Stimulated activated CD4-positive, alpha-beta T cell treated with anti-CD3 and anti-CD28 coated beads, Interleukin-2, amount 100 ng/mL, for 24 hours (primary cell): Measurements from ENCODE around the gene ACTN3.
"Not testable (repeated sequence)": the region's sequence is repeated elsewhere in the genome, so short reads cannot be mapped to it uniquely, and the experiment has no call there.

Experiments
- DNase-seq, 2 donors: peaks; one replicate each; pipeline ENCODE4 v3.0.0-alpha.2; 2020

The ACTN3 gene

DNA sequence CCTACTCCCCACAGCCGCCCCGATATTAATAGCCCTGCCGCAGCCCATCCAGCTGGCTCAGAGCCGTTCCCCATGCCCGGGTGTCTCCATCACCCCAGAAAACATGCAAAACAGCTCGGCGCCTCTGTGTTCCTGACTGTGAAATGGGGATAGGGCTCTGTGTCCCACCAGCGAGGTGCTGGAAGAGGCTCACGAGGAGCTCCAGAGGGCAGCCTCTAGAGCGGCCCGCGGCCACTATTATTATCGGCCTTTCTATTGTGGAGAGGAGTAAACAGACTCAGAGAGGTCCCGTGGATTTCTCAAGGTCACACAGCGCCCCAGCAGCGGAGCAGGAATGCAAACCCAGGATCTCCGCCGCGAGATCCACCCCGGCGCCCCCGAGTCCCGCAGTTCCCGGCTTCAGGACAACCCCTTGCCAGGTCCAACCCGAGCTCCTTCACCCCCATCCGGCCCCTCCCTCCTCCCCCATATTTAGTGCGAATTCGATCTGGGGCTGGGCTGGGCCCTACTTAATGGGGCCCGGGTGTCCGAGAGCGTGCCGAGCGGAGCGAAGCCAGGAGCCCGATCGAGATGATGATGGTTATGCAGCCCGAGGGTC lies at the start of gene ACTN3:
Gene ACTN3 (plus strand): TSS at position 536 of the 598 bp plus-strand sequence. CDS start 35 bp downstream, at position 571.
- DNase-seq, result peak in 1 of 2 donors; percentile 23

DNA sequence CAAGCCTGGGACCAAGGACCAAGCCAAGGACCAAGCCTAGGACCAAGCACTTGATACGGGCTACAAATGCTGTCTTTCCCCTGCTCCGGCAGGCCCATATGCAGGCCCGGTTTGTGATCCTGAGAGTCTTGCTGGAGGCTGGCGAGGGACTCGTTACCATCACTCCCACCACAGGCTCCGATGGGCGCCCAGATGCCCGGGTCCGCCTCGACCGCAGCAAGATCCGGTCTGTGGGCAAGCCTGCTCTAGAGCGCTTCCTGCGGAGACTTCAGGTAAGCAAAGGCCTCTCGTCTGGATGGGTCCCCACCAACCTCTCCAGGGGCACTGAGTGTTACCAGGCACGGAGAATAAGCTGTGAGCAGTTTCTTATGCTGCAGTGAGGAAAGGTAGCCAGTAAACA lies 49.5 kb upstream of the ACTN3 start:
- no peak for DNase-seq

DNA sequence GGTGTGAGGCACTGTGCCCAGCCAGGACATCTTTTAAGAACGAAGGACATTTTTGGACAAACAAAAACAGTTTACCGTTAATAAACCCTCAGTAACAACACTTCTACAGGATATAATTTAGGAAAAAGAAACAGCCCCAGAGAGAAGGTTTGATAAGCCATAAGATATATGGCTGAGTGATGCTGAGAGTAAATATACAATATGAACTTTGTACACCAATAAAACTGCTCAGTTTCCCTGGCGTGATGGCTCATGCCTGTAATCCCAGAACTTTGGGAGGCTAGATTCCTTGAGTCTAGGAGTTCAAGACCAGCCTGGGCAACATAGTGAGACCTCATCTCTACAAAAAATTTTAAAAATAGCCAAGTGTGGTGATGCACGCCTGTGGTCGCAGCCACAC lies 48.2 kb upstream of the ACTN3 start:
- DNase-seq, result no peak

DNA sequence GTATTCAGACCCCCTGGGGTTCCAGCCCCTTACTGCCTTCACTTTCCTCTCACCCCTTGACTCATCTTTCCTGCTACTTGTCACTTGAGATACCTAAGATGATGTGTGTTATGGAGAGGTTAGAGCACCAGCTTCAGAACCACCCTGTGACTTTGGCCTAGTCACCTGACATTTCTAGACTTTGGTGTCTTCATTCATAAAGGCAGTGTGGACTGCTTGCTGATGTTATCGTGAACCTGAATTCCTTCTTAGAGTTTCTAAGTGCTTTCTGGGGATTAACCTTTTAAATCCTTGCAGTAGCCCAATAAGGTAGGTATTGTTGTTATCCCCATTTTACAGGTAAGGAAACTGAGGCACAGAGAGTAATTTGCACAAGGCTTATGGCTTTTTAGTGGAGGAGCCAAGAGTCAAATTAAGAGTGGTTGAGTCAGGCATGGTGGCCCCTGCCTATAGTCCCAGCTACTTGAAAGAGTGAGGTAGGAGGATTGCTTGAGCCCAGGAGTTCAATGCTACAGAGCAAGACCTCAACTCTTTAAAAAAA lies 41.4 kb upstream of the ACTN3 start:
- no peak for DNase-seq

DNA sequence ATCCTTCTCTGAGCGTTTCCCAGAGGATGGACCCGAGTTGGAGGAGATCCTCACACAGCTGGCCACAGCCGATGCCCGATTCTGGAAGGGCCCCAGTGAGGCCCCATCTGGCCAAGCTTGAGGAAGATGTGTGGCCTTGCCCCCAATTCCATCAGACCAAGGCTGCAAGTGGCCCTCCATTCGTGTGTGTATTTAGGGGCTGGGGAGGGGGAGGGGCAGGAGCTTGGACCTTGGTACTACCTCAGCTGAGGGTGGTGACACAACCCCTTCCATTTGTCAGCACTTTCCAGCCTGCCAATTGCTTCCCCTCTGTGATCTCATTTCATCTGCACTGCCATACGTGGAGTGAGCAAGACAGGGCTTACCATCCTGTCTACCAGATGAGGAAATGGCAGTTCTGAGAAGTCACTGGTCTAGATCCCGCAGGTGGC lies 37.6 kb upstream of the ACTN3 start:
- DNase-seq, result no peak

DNA sequence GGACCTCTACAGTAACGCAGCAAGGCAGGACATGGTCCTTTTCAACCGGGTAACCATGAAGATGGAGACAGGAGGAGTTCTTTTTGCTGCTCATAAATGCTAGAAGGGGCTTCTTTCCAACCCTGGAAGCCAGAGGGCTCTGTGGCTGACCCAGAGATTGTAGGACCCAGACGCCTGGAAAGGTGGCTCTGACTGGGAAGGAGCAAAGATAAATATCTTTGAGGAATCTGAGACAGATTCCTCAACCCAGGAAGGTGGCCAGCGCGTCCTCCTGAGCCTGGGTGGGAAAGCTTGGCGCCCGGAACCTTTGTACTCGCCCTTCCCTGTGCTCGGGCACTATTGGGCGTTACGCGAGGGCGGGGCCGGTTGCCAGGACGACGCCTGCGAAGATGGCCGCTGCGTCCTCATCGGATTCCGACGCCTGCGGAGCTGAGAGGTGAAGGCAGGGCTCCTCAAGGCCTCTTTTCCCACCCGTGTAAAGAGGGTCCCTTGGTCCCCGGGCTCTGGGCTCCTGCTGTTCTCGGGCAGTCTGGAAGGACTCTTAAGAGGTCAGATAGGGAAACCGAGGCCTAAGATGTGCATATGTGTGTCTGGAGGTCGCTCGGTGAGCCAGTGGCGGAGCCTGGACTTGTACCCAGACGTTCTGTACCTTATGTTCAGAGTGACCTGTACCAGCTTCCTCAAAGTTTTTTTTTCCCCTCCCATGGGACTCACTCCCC lies 36.3 kb upstream of the ACTN3 start, which contains the start of gene BBS1:
Gene BBS1 (plus strand): TSS at position 365 of the 719 bp plus-strand sequence. CDS start 25 bp downstream, at position 390.
- peak; percentile 87 to 89 for DNase-seq

DNA sequence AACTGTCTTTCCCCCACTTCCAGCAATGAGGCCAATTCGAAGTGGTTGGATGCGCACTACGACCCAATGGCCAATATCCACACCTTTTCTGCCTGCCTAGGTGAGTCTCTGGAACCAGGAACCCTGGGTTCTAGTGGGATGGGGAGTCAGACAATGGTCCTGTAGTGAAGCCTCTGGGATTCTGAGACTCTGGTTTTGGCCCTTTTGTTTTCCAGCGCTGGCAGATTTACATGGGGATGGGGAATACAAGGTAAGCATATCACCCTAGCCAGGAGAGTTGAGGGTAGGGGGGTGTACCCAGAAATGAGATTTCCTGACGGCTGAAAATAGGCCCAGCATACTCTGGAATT lies 35.7 kb upstream of the ACTN3 start:
- DNase-seq, result no peak

DNA sequence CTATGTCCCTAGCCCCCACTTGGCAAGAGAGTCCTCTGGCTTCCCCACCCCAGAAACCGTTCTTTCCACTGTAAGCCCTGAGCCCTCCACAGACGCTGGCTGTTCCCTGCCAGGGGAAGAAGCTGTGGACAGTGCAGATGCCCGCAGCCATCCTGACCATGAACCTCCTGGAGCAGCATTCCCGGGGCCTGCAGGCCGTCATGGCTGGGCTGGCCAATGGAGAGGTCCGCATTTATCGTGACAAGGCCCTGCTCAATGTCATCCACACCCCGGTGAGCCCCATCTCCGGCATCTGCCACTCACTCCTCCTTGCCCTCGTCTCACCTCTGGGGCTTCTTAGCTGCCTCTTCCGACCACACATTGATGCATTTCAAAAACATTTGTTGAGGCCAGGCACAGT lies 23.1 kb upstream of the ACTN3 start:
- no peak for DNase-seq

DNA sequence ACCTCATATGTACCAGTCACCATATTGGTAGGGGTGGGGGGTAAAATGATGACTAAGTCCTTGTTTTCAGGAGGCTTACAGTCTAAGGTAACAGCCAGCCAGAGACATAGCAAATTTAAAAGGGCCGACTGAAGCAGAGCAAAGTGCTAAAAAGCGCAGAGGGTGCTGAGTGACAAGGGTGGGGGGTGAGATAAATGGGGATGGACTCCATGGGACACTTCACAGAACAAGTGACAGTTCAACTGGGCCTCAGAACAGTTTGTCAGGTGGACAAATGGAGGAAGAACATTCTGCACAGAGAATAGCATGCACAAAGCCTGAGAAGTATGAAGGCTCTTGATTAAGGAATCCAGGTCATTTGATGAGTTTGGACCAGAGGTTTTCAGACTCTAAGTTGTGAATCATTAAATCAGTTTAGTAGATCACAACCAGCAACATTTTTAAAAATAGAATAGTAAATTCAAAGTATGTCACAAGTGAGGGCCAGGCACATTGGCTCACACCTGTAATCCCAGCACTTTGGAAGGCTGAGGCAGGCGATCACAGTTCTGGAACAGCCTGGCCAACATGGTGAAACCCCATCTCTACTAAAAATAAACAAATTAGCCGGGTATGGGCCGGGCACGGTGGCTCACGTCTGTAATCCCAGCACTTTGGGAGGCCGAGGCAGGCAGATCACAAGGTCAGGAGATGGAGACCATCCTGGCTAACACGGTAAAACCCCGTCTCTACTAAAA lies 22.2 kb upstream of the ACTN3 start:
- DNase-seq, result no peak

DNA sequence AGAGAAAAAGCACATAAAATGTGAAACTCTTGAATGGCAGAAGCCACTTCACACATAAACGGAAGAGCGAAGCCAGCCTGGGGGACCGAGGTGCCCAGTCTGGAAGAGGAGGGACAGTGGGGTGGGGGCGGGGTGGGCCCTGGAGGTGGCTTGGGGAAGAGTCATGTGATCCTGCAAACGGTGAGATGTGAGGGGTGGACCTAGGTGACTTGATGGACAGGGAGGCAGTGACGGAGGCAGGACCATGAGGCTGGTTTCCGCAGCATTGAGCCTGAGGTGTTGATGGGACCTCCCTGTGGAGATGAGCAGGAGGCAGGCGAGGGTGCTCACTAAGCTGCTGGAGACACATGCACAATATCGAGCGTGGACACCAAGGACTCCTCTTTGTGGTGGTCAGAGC lies 17.6 kb upstream of the ACTN3 start:
- no peak for DNase-seq

DNA sequence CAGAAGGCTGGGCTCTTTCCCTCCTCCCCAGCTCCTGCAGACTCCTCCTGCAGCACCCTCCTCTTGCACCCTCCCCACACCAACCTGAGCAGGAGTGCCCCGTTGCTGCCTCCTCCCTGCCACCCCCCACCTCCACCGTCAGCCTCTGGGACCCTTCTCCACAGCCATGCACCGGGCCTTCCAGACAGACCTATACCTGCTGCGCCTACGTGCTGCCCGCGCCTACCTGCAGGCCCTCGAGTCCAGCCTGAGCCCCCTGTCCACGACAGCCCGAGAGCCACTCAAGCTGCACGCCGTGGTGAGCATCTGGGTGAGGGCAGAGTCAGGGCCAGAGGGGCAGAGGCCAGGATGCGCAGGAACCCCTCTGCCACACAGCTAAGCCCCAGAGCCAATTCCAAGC lies 17.0 kb upstream of the ACTN3 start:
- no peak for DNase-seq

DNA sequence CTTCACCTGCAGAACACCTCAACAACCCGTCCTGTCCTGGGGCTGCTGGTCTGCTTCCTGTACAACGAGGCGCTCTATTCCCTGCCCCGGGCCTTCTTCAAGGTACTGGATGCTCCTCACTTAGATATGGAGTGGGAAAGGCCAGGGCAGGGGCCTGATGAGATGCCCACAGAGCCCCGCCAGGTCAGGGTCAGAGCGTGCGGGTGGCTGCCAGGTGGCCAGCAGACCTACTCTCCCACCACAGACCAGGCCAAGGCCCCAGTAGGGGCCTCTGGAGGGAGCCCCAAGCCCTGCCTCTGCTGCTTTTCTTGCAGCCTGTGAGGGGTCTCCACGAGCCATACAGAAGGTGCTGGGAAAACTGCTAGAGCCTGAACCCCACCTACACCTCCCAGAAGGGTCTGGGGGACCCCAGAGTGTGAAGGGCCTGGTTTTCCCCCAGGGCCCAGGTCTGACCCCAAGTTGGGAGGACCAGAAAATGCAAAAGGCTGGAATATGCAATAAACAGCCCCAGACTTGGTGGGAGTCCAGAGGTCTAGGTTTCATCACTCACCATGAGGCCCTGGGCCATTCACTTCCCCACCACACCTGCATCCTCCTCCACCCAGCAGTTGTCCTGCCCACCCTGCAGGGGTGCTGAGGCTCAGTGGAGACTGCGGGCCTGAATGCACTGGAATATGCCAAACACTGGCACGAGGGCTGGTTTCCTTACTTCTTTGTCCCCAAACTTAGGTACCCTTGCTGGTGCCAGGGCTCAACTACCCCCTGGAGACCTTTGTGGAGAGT lies 15.6 kb upstream of the ACTN3 start:
- no peak for DNase-seq

DNA sequence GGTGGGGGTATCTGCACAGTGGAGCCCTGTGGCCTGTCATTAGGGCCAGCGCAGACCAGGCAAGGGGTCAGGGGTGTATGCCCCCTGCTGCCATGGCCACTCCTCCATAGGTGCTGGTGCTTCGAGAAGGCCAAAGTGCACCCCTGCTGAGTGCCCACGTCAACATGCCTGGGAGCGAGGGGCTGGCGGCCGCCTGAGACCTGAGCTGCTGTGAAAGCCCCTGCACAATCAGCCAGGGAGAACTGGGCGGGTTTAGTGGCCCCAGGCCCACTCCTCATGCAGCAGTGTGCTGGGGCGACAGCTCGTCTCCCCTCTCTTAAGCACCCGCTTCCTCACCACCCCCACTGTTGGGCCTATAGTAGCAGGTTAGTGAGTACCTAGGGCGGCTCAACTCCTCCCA lies 14.9 kb upstream of the ACTN3 start:
- no peak for DNase-seq

DNA sequence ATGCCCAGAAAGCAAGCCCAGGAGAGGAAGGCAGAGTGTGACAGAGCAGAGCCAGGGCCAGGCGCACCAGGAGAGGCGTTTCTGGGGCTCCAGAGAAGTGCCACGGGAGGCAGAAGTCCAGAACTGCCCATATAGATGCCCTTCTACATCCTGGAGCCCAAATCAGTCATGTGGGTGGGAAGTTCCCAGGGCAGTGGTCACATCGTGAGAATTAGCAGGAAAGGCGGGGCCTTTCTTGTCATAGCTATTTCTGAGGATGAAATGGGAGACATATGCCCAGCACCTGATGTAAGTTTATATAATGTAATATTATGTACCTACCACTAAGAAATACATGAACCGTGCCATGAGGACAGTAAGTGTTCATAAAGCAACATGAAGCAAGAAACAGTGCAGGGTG lies 13.9 kb upstream of the ACTN3 start:
- DNase-seq, result no peak

DNA sequence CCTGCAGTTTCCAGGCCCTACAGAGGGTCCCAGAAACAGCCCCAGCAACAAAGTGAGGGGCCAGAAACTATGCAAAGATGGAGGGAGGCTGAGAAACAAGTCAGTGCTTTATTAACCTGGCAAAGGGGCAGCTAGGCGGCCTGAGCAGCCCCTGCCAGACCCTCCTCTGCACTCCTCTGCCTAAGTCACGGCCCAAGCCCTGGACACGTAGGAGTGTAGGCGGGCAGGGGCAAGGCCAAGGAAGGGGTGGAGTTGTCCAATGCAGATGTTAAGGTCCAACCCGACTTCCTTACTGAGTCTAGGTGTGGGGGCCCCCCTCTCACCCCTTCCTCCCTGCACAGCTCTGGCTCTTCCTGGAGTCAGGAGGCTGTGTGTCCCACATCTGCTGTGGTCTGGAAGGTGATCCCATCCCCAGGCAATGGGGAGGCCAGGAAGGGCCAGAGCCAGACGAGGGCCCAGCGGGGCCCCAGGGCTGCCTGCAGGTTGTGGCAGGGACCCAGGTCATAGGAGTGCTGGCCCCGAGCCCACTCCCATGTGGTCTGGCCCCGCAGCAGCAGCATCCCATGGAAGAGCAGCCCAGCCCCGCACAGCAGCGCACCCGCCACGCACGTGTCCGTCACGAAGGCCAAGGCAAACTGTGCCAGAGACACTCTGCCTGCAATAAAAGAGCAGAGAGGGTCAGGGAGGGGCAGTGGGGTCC lies 7.4 kb upstream of the ACTN3 start:
- no peak for DNase-seq

DNA sequence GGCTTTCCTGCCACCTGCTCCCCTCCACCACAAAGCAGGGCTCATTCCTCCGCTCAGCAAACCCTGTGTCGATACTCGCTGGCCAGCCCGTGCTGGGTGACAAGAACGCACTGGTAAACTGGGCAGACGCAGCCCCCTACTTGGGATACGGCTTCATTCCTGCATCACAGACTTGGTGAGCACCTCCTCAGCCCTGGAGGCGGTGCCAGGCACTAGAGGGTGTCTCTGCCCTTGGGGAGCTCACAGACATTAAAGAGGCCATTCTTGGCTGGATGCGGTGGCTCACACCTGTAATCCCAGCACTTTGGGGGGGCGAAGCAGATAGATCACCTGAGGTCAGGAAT lies 6.9 kb upstream of the ACTN3 start:
- DNase-seq, result no peak

DNA sequence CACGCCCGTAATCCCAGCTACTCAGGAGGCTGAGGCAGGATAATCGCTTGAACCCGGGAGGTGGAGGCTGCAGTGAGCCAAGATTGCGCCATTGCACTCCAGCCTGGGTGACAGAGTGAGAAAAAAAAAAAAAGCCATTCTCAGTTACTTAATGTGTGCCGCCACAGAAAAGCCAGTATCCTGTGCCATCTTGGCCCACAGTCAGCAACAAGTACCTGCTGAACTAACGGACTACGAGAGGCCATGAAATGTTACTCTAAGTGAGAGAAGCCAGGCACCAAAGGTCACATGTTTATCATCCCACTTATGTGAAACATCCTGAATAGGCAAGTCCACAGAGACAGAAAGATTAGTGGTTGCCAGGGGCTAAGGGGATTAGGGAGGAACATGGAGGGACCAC lies 6.1 kb upstream of the ACTN3 start:
- DNase-seq, result not testable (repeated sequence)

DNA sequence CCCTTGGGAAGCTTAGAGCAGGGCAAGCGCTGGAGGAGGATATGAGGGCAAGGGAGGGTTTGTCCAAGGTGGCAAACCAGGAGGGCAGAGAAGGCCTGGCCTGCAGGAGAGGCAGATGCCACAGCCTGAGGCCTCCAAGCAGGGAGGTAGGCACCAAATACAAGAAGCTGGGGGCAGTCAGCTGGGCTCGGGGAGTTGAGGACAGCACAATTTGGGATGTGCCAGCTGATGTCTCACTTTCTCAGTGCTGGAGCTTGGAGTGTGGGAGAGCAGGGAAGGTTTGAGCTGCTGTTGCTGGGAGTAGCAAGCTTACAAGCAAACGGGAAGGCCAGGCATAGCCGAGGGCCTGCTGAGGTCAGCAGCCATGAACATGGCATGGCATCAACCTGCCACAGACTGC lies 4.8 kb upstream of the ACTN3 start:
- DNase-seq, result no peak

DNA sequence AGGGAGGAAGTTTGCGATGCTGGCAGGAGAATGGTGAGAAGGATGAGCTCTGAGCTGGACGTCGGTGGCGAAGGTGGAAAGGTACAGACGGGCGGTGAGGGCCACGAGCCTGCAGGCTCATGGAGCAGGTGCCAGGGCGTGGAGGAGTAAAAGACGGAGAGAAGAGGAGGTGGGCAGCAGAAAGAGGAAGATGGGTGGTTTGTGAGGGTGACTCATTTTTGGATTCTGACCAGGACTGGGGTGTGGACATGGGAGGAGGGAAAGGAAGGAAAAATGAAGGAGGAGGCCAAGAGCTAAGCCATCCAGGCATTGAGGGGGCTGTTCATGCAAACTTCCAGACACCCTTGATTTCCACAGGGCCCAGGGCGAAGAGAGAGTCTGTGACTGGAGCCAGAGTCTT lies 4.3 kb upstream of the ACTN3 start:
- DNase-seq, result no peak

DNA sequence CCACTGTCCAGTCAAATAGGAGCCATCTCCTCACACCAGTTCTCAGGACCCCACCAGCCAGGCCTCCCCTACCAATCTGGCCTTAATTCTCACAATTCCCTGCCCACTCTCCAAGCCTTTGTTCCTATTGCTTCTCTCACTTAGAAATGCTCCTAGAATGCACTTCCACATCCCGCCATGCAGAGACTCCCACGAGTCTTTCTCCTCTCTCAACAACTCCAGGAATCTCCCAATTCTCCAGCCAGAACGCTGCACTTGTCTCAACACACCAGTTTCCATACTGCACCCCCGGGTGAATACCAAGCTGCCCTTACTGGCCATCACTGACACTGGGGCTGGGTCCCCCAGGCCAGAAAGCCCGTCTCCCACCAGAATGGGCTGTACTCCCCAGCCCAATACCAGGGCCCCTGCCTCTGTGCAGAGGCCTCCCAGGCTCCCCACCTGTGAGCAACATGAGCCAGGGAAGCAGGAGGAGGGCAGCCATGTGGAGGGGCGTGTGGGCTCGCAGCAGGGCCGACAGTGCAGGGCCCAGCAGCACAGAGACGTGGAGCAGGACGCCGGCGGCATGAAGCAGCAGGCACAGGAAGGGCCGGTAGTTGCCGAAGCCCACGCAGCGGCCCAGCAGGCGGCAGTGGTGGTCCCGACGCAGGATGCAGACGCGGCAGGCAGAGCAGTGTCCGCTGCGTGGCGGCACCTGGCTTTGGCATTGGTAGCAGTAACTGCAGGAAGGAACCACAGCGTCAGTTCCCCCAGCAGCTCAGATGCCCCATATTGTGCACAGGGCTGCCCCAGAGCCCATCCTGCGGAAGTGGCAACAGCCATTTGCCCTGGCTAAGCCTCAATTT lies 3.2 kb upstream of the ACTN3 start:
- DNase-seq, result peak; percentile 39 to 56

DNA sequence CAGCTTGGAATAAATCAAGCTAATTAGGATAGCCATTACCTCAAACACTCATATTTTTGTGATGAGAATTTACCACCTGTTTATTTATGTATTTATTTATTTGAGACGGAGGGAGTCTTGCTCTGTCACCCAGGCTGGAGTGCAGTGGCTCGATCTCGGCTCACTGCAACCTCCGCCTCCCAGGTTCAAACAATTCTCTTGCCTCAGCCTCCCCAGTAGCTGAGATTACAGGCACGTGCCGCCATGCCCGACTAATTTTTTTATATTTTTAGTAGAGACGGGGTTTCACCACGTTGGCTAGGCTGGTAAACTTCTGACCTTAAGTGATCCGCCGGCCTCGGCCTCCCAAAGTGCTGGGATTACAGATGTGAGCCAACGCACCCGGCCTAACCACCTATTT lies 1.8 kb upstream of the ACTN3 start:
- not testable (repeated sequence) for DNase-seq
